HG03571 (cell line): ENCODE results near the gene PKP4.
"Not testable (repeated sequence)": the region's sequence is repeated elsewhere in the genome, so short reads cannot be mapped to it uniquely, and the experiment has no call there.

Source experiments
- ATAC-seq: cut with Tn5 transposase; IDR thresholded peaks from one replicate; pipeline ENCODE4 v1.9.1; 2021; ENCODE audit not compliant: unreplicated experiment

Gene PKP4

GRCh38 chr2:158456309-158457066 lies at the start of gene PKP4, which contains the start of gene CCDC148:
Gene PKP4, plus strand, starts transcription at chr2:158456952. Its CDS starts 76,233 bp downstream, at chr2:158533185.
Gene CCDC148, minus strand, starts transcription at chr2:158456753. Its CDS starts 314 bp downstream, at chr2:158456439.
- peak; percentile 95 for ATAC-seq

- no peak for ATAC-seq
These were observed 49.7 kb upstream of the PKP4 start for GRCh38 chr2:158407031-158407430.

GRCh38 chr2:158410132-158410531 lies 46.6 kb upstream of the PKP4 start:
- ATAC-seq: no peak

- no peak for ATAC-seq
These were observed 45.0 kb upstream of the PKP4 start for GRCh38 chr2:158411748-158412147.

- no peak for ATAC-seq
These were observed 44.5 kb upstream of the PKP4 start for GRCh38 chr2:158412206-158412605.

GRCh38 chr2:158413581-158413980 lies 43.2 kb upstream of the PKP4 start:
- ATAC-seq: no peak

GRCh38 chr2:158414538-158414937 lies 42.2 kb upstream of the PKP4 start:
- ATAC-seq: no peak

- ATAC-seq: no peak
These were observed 24.6 kb upstream of the PKP4 start for GRCh38 chr2:158432117-158432516.

- not testable (repeated sequence) for ATAC-seq
These were observed 23.0 kb upstream of the PKP4 start for GRCh38 chr2:158433716-158434115.

GRCh38 chr2:158439062-158439461 lies 17.7 kb upstream of the PKP4 start:
- not testable (repeated sequence) for ATAC-seq

- ATAC-seq: no peak
These were observed 13.1 kb upstream of the PKP4 start for GRCh38 chr2:158443606-158444005.

- ATAC-seq: peak; percentile 29
These were observed 507 bp downstream of the PKP4 start for GRCh38 chr2:158457092-158457825.

- peak; percentile 47 for ATAC-seq
These were observed 1.3 kb downstream of the PKP4 start for GRCh38 chr2:158457826-158458616.

GRCh38 chr2:158458617-158458920 lies 1.8 kb downstream of the PKP4 start:
- ATAC-seq: no peak

- no peak for ATAC-seq
These were observed 2.6 kb downstream of the PKP4 start for GRCh38 chr2:158459161-158460003.

- no peak for ATAC-seq
These were observed 4.0 kb downstream of the PKP4 start for GRCh38 chr2:158460632-158461297.

GRCh38 chr2:158463496-158464095 lies 6.8 kb downstream of the PKP4 start:
- ATAC-seq: no peak

- ATAC-seq: peak; percentile 56
These were observed 7.9 kb downstream of the PKP4 start for GRCh38 chr2:158464426-158465281.

- ATAC-seq: no peak
These were observed 10.5 kb downstream of the PKP4 start for GRCh38 chr2:158467248-158467647.
